HepG2 (cell line): ENCODE results near the gene CLDND2. TPM values are rescaled to one million over a fixed set of nuclear protein-coding genes. Genes with fewer than 3 reads are reported as not detected.

Experiments used
- FOSL1 ChIP-seq: sonication (generic); formaldehyde crosslinking; IDR thresholded peaks from 2 replicates; pipeline ENCODE4 v1.9.0; 2021; ENCODE audit warnings: missing genetic modification reagents, borderline replicate concordance
- FOSL2 ChIP-seq: sonication (generic); formaldehyde crosslinking; IDR thresholded peaks from 2 replicates; pipeline ENCODE4 v1.4.0; 2020; ENCODE audit warnings: missing genetic modification reagents
- FOXP4 ChIP-seq: sonication (generic); formaldehyde crosslinking; IDR thresholded peaks from 2 replicates; pipeline ENCODE4 v1.4.0; 2020; ENCODE audit warnings: missing genetic modification reagents
- PAXIP1 ChIP-seq: sonication (generic); formaldehyde crosslinking; conservative IDR thresholded peaks from 2 replicates; pipeline ENCODE4 v1.4.0; 2020; ENCODE audit warnings: mild to moderate bottlenecking, missing genetic modification reagents, moderate library complexity
- PHB2 ChIP-seq: fragments of 450-650 bp; IDR thresholded peaks from 2 replicates; pipeline ENCODE4 v1.6.1; 2018; ENCODE audit not compliant: partially characterized antibody
- TCF7L2 ChIP-seq: IDR thresholded peaks from 2 replicates; pipeline ENCODE4 v1.6.1; 2011; ENCODE audit warnings: mild to moderate bottlenecking, low read depth, low read length, moderate library complexity
- TOE1 ChIP-seq: sonication (generic); formaldehyde crosslinking; IDR thresholded peaks from 2 replicates; pipeline ENCODE4 v1.4.0; 2020; ENCODE audit warnings: mild to moderate bottlenecking, missing genetic modification reagents
- ZNF34 ChIP-seq: sonication (generic); formaldehyde crosslinking; IDR thresholded peaks from 2 replicates; pipeline ENCODE4 v1.4.0; 2020; ENCODE audit warnings: mild to moderate bottlenecking, missing genetic modification reagents, borderline replicate concordance
- ZNF710 ChIP-seq: sonication (generic); formaldehyde crosslinking; IDR thresholded peaks from 2 replicates; pipeline ENCODE4 v1.5.0; 2020; ENCODE audit warnings: mild to moderate bottlenecking, missing genetic modification reagents, borderline replicate concordance
- polyA plus RNA-seq, 8 experiments: library from polyadenylated mRNA; depleted of rRNA in 3 of 8; stranded (reverse) in 7 of 8; unstranded in 1 of 8; fragments of >200 nt; fragmentation: Illumina TruSeq in 4 of 8; extraction: Trizol in 4 of 8; gene quantifications; 2 replicates each; pipeline versions ENCODE4 v1.2.1 to v1.2.3, GENCODE V29; 2011 to 2016; ENCODE audit warnings: low read depth in 4 of 8, missing spikeins in 1 of 8, mixed read lengths in 1 of 8; ENCODE audit not compliant: insufficient read depth in 1 of 8
- total RNA-seq, 5 experiments: library from RNA; depleted of rRNA; stranded (reverse); fragments of >200 nt; fragmentation: Illumina TruSeq; extraction: Trizol; gene quantifications; 2 replicates each; pipeline ENCODE4 v1.2.3, GENCODE V29; 2016; ENCODE audit warnings: low read depth in 1 of 5

CLDND2 gene
- total and polyA plus RNA-seq, 2 of the 13 experiments (the other 11 are each of a cell fraction or from before 2014, with no cell fraction given) = 0.84 to 1.8 TPM

- peak; percentile 78 for TF ChIP-seq ZNF710 (CRISPR knock-in tag)
- peak; percentile 85 for TF ChIP-seq PAXIP1 (CRISPR knock-in tag)
- TF ChIP-seq ZNF34 (CRISPR knock-in tag) = no peak
- TF ChIP-seq TCF7L2 = no peak
- peak; percentile 83 for TF ChIP-seq FOXP4 (CRISPR knock-in tag)
- TF ChIP-seq TOE1 (CRISPR knock-in tag) = no peak
- TF ChIP-seq FOSL2 (CRISPR knock-in tag) = peak; percentile 80
- TF ChIP-seq FOSL1 (CRISPR knock-in tag) = no peak
- no peak for TF ChIP-seq PHB2
Measured at GRCh38 chr19:51356159-51356801, 12.5 kb downstream of the CLDND2 start (continued).
